Activated naive CD8-positive, alpha-beta T cell treated with anti-CD3 and anti-CD28 coated beads, Interleukin-2, amount 50 U/mL, for 24 hours (primary cell): Measurements from ENCODE around the gene CYP4F3.

Experiments used
- ATAC-seq: fragments of 150-1000 bp; cut with Tn5 transposase; one replicate; pipeline ENCODE4 v1.10.0; 2021
- DNase-seq: peaks from one replicate; pipeline ENCODE4 v3.0.0; 2021
- H3K27ac Mint-ChIP-seq: one replicate; pipeline ENCODE4 v1.8.0; 2021; ENCODE audit warnings: mild to moderate bottlenecking, mixed read lengths
- H3K27me3 Mint-ChIP-seq: one replicate; pipeline ENCODE4 v1.8.0; 2021; ENCODE audit warnings: mixed read lengths
- H3K36me3 Mint-ChIP-seq: one replicate; pipeline ENCODE4 v1.8.0; 2021; ENCODE audit warnings: low read depth, mixed read lengths
- H3K4me1 Mint-ChIP-seq: one replicate; pipeline ENCODE4 v1.8.0; 2021; ENCODE audit warnings: mixed read lengths
- H3K4me3 Mint-ChIP-seq: one replicate; pipeline ENCODE4 v1.8.0; 2021; ENCODE audit warnings: mild to moderate bottlenecking, moderate library complexity, mixed read lengths
- H3K9me3 Mint-ChIP-seq: one replicate; pipeline ENCODE4 v1.8.0; 2021; ENCODE audit warnings: mixed read lengths

The CYP4F3 gene

DNA sequence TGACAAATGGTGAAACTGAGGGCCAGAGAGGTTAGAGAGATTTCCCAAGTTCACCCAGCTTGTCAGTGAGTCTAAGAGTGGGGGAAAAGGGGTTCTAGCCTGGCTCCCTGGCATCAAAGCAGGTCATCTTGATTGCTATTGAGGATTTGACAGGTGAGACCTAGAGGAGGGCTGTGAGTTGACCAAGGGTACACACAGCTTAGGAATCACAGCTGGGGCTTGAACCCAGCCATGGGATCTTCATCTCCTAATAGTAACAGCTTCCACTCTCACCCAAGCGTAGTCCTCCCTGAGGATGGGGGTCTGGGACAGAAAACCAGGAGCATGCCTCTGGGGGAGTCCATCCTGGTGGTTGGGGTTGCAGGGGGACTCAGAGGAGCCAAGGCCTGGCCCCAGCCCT, 18.9 kb upstream of the CYP4F3 start:
- Mint-ChIP-seq H3K27me3 (peaks cover 24% of the 10 kb centered on the region), H3K4me1 (no peaks in the 10 kb centered on the region), H3K4me3 (no peak overlapping the region), H3K27ac (no peak overlapping the region), H3K9me3 (no peaks in the 10 kb centered on the region), H3K36me3 (no peaks in the 10 kb centered on the region)
- no peak for ATAC-seq
- DNase-seq = no peak

DNA sequence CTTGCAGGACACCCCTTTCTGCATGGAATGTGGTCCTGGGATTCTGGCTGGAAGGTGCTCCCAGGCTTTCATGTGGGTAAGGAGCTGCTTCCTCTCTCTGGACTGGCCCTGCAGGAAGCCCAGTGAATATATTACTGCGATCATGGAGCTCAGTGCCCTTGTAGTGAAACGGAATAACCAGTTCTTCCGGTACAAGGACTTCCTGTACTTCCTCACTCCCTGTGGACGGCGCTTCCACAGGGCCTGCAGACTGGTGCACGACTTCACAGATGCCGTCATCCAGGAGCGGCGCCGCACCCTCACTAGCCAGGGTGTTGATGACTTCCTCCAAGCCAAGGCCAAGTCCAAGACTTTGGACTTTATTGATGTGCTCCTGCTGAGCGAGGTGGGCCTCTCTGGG, 17.7 kb upstream of the CYP4F3 start:
- H3K27ac Mint-ChIP-seq = no peak overlapping the region
- H3K9me3 Mint-ChIP-seq = no peaks in the 10 kb centered on the region
- peaks cover 23% of the 10 kb centered on the region for H3K27me3 Mint-ChIP-seq
- H3K4me1 Mint-ChIP-seq = no peaks in the 10 kb centered on the region
- H3K4me3 Mint-ChIP-seq = no peak overlapping the region
- no peaks in the 10 kb centered on the region for H3K36me3 Mint-ChIP-seq
- DNase-seq = no peak
- ATAC-seq = no peak

DNA sequence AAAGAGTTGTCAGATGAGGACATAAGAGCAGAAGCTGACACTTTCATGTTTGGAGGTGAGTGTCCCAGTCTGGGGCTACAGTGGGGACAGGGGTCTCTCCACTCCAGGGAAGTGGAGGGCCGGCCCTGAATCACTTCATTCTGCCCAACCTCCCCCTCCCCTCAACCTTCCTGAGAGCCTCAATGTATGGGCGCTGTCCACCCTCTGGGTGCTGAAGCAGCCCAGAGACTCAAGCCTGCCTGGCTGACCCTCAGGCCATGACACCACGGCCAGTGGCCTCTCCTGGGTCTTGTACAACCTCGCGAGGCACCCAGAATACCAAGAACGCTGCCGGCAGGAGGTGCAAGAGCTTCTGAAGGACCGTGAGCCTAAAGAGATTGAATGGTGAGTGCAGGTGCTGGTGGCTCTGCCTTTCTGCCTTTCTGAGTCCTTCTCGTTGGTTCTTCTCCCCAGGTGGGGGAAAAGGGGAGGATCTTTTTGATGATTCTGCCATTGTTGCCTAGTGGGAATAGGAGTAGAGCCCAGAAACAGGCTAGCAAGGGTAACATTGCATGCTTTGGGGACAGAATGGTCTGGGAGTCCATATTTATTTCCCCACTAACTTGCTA, 16.9 kb upstream of the CYP4F3 start:
- no peak overlapping the region for H3K27ac Mint-ChIP-seq
- ATAC-seq (no peak), DNase-seq (no peak)
- no peaks in the 10 kb centered on the region for H3K36me3 Mint-ChIP-seq
- H3K9me3 Mint-ChIP-seq = no peaks in the 10 kb centered on the region
- H3K4me3 Mint-ChIP-seq = no peak overlapping the region
- no peaks in the 10 kb centered on the region for H3K4me1 Mint-ChIP-seq
- H3K27me3 Mint-ChIP-seq = peaks cover 17% of the 10 kb centered on the region

DNA sequence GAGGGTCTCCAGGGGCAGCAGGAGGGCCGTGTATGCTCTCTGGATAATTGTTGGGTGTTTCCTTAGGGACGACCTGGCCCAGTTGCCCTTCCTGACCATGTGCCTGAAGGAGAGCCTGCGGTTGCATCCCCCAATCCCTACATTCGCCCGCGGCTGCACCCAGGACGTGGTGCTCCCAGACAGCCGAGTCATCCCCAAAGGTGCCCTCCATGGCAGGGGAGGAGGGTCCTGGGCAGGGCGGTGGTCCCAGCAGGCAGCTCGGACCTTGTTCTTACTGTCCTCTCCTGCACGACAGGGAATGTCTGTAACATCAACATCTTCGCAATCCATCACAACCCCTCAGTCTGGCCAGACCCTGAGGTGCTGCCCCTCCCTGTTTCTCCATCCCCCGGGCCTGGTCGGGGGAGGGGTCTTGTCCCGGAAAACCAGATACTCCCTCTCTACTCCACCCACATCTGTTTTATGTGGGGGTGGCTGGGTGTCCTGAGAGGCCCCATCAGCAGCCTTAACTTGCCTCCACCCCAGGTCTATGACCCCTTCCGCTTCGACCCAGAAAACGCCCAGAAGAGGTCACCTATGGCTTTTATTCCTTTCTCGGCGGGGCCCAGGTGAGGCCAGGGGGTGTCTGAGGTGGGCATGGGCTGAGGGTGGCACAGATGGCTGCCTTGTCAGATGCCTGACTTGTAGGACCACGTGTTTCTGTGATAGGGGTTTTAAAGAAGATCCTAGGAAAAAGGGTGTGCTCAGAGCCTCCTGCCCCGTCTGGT, 12.3 kb upstream of the CYP4F3 start:
- Mint-ChIP-seq H3K36me3 (no peaks in the 10 kb centered on the region), H3K27me3 (peaks cover 2% of the 10 kb centered on the region), H3K9me3 (no peaks in the 10 kb centered on the region), H3K27ac (no peak overlapping the region), H3K4me3 (no peak overlapping the region), H3K4me1 (no peaks in the 10 kb centered on the region)
- no peak for ATAC-seq
- no peak for DNase-seq

DNA sequence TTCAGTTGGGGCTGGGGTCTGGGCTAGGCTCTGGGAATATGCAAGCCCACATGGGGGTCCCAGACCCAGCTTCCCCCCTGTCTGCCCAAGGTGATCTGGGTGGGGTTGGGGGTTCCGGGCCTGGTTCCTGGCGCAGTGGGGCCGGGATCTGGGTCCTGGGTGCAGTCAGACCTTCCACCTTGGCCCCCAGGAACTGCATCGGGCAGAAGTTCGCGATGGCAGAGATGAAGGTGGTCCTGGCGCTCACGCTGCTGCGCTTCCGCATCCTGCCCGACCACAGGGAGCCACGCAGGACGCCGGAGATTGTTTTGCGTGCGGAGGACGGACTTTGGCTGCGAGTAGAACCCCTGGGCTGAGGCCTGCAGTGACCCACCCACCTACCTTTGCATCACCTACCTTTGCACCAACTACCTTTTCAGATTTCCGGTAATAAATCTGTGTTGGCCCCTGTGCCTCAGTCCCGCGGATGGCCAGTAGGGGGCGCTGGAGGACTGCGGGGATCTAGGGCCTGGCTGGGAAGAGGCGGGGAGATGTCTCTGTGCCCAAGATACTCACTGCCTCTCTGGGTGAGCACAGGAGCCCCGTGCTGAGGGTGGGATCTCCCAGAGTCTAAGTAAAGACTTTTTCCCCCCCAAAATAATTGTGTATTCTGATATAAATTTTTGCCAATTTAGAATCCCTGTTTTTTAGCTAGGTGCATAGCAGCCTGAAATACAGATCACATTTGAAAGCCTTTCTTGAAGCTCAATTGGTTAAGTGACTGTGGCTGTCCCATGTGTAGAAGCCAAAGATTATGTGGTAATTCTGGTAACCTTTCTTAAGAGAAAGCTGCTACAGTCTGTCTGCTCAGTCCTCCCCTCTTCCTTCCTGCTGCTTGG, 11.5 kb upstream of the CYP4F3 start:
- ATAC-seq (peak; percentile 84), DNase-seq (peak; percentile 89)

DNA sequence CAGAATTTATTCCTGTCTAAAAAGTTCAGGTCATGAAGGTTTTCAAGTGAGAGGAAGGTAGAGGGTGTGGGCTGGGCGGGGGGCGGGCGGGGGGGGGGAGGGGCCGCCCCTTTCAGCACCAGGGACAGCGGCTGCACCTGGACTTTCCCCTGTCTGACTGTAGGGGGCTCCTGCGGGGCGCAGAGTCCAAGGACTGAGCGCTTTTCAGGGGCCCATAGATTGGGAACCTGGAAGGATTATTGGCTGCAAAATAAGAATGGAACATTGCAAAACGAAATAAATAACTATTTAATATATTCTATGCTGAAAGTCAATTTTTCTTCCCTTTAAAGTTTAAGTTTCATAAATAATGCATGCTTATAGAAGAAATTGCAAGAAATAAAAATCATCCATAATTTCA, 8.9 kb upstream of the CYP4F3 start:
- peaks cover 9% of the 10 kb centered on the region for H3K27me3 Mint-ChIP-seq
- ATAC-seq = no peak
- peak; percentile 10 for DNase-seq

More for the DNA sequence above, 11.5 kb upstream of the CYP4F3 start:
- Mint-ChIP-seq H3K4me3 (no peak overlapping the region), H3K27ac (no peak overlapping the region), H3K36me3 (no peaks in the 10 kb centered on the region), H3K4me1 (no peaks in the 10 kb centered on the region), H3K9me3 (no peaks in the 10 kb centered on the region), H3K27me3 (no peaks in the 10 kb centered on the region)

DNA sequence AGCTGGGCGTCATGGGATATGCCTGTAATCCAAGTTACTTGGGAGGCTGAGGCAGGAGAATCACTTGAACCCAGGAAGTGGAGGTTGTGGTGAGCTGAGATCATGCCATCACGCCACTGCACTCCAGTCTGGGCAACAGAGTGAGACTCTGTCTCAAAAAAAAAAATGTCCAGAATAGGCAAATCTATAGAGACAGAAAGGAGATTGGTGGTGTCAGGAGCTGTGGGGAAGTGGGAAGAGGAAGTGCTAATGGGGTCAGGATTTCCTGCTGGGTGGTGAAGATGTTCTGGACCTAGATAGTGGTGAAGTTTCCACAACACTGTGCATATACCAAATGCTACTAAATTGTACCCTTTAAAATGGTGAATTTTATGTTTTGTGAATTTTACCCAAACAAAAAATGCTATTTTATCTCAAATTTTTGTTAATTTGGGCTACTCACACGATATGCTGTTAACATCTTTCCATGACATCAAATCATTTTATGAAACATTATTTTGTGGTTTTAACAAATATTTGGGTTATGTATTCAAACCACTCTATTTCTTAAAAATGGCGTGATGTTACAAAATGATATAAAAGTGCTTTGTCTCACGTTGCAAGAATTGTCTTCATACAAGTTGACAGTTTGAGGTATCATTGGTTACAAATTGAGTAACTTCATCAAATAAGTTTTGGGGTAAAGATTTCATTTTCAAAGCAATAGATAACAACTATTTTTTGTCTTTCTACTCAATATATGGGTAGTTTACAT, 7.4 kb upstream of the CYP4F3 start:
- no peaks in the 10 kb centered on the region for H3K4me1 Mint-ChIP-seq
- DNase-seq = no peak
- no peak for ATAC-seq
- H3K4me3 Mint-ChIP-seq = no peak overlapping the region
- H3K27me3 Mint-ChIP-seq = peaks cover 11% of the 10 kb centered on the region
- H3K36me3 Mint-ChIP-seq = no peaks in the 10 kb centered on the region
- H3K9me3 Mint-ChIP-seq = no peaks in the 10 kb centered on the region
- no peak overlapping the region for H3K27ac Mint-ChIP-seq

More for the DNA sequence above, 8.9 kb upstream of the CYP4F3 start:
- Mint-ChIP-seq H3K27ac (no peak overlapping the region), H3K9me3 (no peaks in the 10 kb centered on the region), H3K4me1 (no peaks in the 10 kb centered on the region), H3K36me3 (no peaks in the 10 kb centered on the region), H3K4me3 (no peak overlapping the region)

DNA sequence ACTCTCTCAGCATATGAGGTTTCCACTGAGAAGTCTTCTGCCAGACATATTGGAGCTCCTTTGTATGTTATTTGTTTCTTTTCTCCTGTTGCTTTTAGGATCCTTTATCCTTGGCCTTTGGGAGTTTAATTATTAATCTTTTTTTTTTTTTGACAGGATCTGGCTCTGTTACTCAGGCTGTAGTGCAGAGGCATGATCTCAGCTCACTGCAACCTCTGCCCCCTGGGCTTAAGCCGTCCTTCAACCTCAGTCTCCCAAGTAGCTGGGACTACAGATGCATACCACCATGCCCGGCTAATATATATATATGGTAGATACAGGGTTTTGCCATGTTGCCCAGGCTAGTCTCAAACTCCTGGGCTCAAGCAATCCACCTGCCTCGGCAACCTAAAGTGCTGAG, 6.6 kb upstream of the CYP4F3 start:
- H3K36me3 Mint-ChIP-seq = no peaks in the 10 kb centered on the region
- no peak overlapping the region for H3K4me3 Mint-ChIP-seq
- H3K4me1 Mint-ChIP-seq = no peaks in the 10 kb centered on the region
- ATAC-seq (no peak), DNase-seq (no peak)
- no peaks in the 10 kb centered on the region for H3K9me3 Mint-ChIP-seq
- no peak overlapping the region for H3K27ac Mint-ChIP-seq
- peaks cover 11% of the 10 kb centered on the region for H3K27me3 Mint-ChIP-seq

DNA sequence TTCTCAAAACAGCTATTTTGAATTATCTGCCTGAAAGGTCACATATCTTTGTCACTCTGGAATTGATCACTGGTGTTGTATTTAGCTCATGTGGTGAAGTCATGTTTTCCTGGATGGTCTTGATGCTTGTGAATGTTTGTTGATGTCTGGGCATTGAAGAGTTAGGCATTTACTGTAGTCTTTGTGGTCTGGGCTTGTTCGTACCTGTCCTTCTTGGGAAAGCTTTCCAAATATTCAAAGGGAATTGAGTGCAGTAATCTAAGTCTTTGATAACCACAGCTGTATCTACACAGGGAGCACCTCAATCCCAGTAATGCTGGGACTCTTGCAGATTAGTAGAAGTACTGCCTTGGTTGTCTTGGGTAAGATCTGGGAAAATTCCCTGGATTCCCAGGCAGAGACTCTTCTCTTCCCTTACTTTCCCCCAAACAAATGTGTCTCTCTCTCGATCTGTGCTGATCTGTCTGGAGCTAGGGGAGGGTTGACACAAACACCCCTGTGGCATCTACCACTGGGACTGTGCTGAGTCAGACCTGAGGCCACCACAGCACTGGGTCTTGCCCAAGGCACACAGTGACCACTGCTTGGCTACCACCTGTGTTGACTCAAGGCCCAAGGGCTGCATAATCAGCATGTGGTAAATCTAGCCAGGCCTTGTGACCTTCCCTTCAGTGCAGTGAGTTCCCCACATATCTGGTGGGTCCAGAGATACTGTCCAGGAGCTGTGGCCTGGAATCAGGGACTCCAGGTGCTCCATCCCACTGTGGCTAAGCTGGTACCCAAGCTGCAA, 5.5 kb upstream of the CYP4F3 start:
- H3K4me1 Mint-ChIP-seq = no peaks in the 10 kb centered on the region
- H3K4me3 Mint-ChIP-seq = no peak overlapping the region
- H3K27ac Mint-ChIP-seq = no peak overlapping the region
- H3K27me3 Mint-ChIP-seq = peaks cover 11% of the 10 kb centered on the region
- no peaks in the 10 kb centered on the region for H3K9me3 Mint-ChIP-seq
- ATAC-seq = no peak
- H3K36me3 Mint-ChIP-seq = no peaks in the 10 kb centered on the region
- no peak for DNase-seq

DNA sequence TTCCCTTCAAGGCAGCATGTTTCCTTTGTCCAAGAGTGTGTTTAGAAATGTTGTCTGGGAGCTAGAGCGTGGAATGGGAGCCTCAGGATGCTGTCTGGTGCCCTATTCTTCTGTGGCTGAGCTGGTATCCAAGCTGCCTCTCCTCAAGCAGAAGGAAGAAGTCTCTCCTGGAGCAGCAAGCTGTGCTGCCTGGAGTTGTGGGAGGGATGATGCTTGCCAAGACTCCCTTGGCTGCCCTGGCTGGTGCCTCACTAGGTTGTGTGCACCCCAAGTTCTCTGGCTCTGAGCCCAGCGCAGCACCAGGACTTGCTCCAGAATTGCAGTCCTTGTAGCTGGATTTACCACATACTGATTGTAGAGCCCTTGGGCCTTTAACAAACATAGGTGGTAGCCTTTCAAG, 4.7 kb upstream of the CYP4F3 start:
- H3K4me1 Mint-ChIP-seq = no peaks in the 10 kb centered on the region

DNA sequence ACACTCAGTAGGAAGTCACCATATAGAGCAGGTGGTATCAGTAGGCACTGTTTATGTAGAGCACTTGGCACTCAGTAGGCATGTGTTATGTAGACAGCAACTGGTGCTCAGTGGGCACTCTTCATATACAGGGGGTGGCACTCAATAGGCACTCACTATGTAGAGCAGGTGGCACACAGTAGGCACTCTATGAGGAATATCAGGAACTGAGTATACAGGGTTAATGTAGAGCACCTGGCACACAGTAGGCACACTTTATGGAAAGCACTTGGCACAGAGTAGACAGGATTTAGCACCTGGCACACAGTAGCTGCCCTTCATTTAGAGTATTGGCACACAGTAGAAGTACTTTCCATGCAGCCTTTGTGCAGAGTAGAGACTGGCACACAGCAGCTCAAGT, 1.1 kb upstream of the CYP4F3 start:
- Mint-ChIP-seq H3K4me1 (peaks cover 5% of the 10 kb centered on the region), H3K4me3 (no peak overlapping the region), H3K27ac (no peak overlapping the region), H3K27me3 (peaks cover 11% of the 10 kb centered on the region), H3K36me3 (no peaks in the 10 kb centered on the region), H3K9me3 (no peaks in the 10 kb centered on the region)
- DNase-seq = no peak
- ATAC-seq = no peak

More for the DNA sequence above, 4.7 kb upstream of the CYP4F3 start:
- DNase-seq (no peak), ATAC-seq (no peak)
- Mint-ChIP-seq H3K36me3 (no peaks in the 10 kb centered on the region), H3K4me3 (no peak overlapping the region), H3K9me3 (no peaks in the 10 kb centered on the region), H3K27me3 (peaks cover 11% of the 10 kb centered on the region), H3K27ac (no peak overlapping the region)

DNA sequence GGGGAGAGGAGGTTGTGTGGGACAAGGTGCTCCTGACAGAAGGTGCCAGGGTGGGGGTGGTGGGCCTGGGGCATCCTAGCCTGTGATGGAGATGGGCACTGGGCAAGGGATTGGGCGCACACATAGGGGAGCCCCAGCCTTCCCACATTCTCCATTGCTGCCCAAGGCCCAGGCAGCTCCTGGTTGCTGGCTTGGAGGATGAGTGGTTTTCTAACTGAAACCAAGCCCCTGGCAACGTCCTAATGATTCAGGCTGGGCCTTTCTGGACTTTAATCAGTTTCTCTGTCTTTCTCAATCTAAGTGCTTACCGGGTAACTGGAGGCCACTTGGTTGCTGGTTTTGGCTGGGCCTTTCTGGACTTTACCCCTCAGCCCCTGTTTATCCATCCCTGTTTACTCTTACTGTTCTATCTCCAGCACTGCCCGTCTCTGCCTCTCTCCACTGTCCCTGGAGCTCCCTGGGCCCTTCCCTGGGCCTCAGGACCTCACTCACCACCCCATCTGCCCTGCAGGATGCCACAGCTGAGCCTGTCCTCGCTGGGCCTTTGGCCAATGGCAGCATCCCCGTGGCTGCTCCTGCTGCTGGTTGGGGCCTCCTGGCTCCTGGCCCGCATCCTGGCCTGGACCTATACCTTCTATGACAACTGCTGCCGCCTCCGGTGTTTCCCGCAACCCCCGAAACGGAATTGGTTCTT, 354 bp downstream of the CYP4F3 start:
- ATAC-seq (no peak), DNase-seq (no peak)
- H3K4me1 Mint-ChIP-seq = peaks cover 5% of the 10 kb centered on the region
- no peak overlapping the region for H3K4me3 Mint-ChIP-seq
- no peaks in the 10 kb centered on the region for H3K36me3 Mint-ChIP-seq
- H3K27ac Mint-ChIP-seq = no peak overlapping the region
- H3K9me3 Mint-ChIP-seq = no peaks in the 10 kb centered on the region
- peaks cover 7% of the 10 kb centered on the region for H3K27me3 Mint-ChIP-seq

DNA sequence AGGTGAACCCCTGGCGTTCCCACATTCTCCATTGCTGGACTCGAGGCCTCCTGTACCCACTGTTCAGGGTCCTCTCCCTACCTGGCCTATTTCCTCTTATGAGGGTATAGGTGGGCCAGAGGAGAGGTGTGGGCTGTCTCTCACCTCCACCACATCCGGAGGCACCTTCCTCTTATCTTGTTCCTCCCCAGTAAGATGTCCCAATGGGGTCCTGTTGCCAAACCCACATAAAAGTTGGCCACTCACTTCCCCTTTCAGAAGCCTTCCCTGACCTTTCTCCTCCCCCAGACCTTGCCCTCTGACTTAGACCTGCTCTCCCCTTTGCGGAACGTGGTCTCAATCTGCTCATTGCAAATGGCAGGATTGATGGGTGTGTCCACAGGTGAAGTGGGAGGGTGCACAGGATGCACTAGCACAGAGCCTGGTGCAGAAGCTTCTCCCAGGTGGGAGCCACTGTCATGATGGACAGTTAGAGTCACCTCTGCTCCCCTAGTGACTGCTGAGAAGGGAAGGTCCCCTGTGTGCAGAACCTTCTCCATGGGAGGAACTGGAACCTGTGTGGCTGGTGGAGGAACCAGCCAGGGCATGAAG, 1.3 kb downstream of the CYP4F3 start:
- peak; percentile 18 for ATAC-seq
- DNase-seq = no peak
- Mint-ChIP-seq H3K36me3 (no peaks in the 10 kb centered on the region), H3K4me1 (peaks cover 5% of the 10 kb centered on the region), H3K9me3 (no peaks in the 10 kb centered on the region), H3K27me3 (peaks cover 3% of the 10 kb centered on the region), H3K27ac (no peak overlapping the region), H3K4me3 (no peak overlapping the region)
